Fibroblast of pulmonary artery (primary cell): ENCODE measurements around the gene DEPDC1B.

Experiments
- DNase-seq: peaks from one replicate; pipeline ENCODE4 v3.0.0-alpha.2; 2010; ENCODE audit warnings: low read depth
- H3K4me3 ChIP-seq: replicated peaks from 2 replicates; pipeline ENCODE4 v1.5.1; 2011; ENCODE audit warnings: low read depth, mild to moderate bottlenecking, control low read depth, low read length, moderate library complexity
- CTCF ChIP-seq: IDR thresholded peaks from 2 replicates; pipeline ENCODE4 v1.5.1; 2011; ENCODE audit warnings: mild to moderate bottlenecking, control low read depth, low read length, inconsistent platforms; ENCODE audit errors: missing control alignments

Gene DEPDC1B

GRCh38 chr5:60679816-60680215 lies 20.1 kb downstream of the DEPDC1B start:
- DNase-seq = no peak
- no peak for TF ChIP-seq CTCF
- no peak overlapping the region for H3K4me3 ChIP-seq

GRCh38 chr5:60677850-60678664 lies 21.9 kb downstream of the DEPDC1B start:
- DNase-seq = peak; percentile 80
- peak; percentile 44 for TF ChIP-seq CTCF
- peak overlapping the region; percentile 24 for H3K4me3 ChIP-seq

- no peak overlapping the region for H3K4me3 ChIP-seq
- no peak for TF ChIP-seq CTCF
- no peak for DNase-seq
These were observed 24.7 kb downstream of the DEPDC1B start for GRCh38 chr5:60675286-60675685.

- no peak for TF ChIP-seq CTCF
- no peak overlapping the region for H3K4me3 ChIP-seq
- DNase-seq = no peak
These were observed 25.5 kb downstream of the DEPDC1B start for GRCh38 chr5:60674251-60675069.

- no peak overlapping the region for H3K4me3 ChIP-seq
- DNase-seq = no peak
- TF ChIP-seq CTCF = no peak
These were observed 26.6 kb downstream of the DEPDC1B start for GRCh38 chr5:60673334-60673733.

GRCh38 chr5:60672693-60673264 lies 27.2 kb downstream of the DEPDC1B start:
- DNase-seq = no peak
- H3K4me3 ChIP-seq = no peak overlapping the region

More at GRCh38 chr5:60672693-60673264, 27.2 kb downstream of the DEPDC1B start:
- TF ChIP-seq CTCF = no peak
